Naive thymus-derived CD8-positive, alpha-beta T cell (primary cell): Measurements from ENCODE around the gene OR4X1. TPM values are rescaled to one million over a fixed set of nuclear protein-coding genes. Genes with fewer than 3 reads are reported as not detected.
"Not testable (repeated sequence)": the region's sequence is repeated elsewhere in the genome, so short reads cannot be mapped to it uniquely, and the experiment has no call there.

Experiments used
- ATAC-seq, 2 donors: fragments of 150-1000 bp; cut with Tn5 transposase in 1 of 2; sonication (Bioruptor Pico), chemical (Tn5 transposase) in 1 of 2; 1 replicate in 1 of 2; 2 replicates in 1 of 2; pipeline ENCODE4 v1.10.0; 2021; ENCODE audit warnings: mild to moderate bottlenecking in 2 of 2, moderate library complexity in 2 of 2
- POLR2A ChIA-PET: fragments of 350-600 bp; sonication (Branson Sonifier 250); formaldehyde crosslinking; loops from one replicate; lab custom pipeline; 2021; ENCODE audit warnings: antibody characterized with exemption; lab: Charles Lee
- DNase-seq, 10 donors: peaks; one replicate each; pipeline versions ENCODE4 v3.0.0 to v3.0.0-alpha.2; 2020 to 2022
- H3K27ac Mint-ChIP-seq, 10 donors: one replicate each; pipeline ENCODE4 v1.8.0; 2020 to 2022; ENCODE audit warnings: mild to moderate bottlenecking in 10 of 10, mixed read lengths in 10 of 10, moderate library complexity in 4 of 10, inconsistent platforms in 1 of 10
- H3K27me3 Mint-ChIP-seq, 5 donors: one replicate each; pipeline ENCODE4 v1.8.0; 2021 to 2022; ENCODE audit warnings: mixed read lengths in 5 of 5
- H3K36me3 Mint-ChIP-seq, 3 donors: one replicate each; pipeline ENCODE4 v1.8.0; 2020 to 2022; ENCODE audit warnings: mixed read lengths in 3 of 3, mild to moderate bottlenecking in 2 of 3, inconsistent platforms in 1 of 3
- H3K4me1 Mint-ChIP-seq, 4 donors: one replicate each; pipeline ENCODE4 v1.8.0; 2021 to 2022; ENCODE audit warnings: mixed read lengths in 4 of 4
- H3K4me3 Mint-ChIP-seq, 10 donors: one replicate each; pipeline ENCODE4 v1.8.0; 2020 to 2022; ENCODE audit warnings: mild to moderate bottlenecking in 10 of 10, mixed read lengths in 10 of 10, moderate library complexity in 6 of 10, inconsistent platforms in 1 of 10
- H3K9me3 Mint-ChIP-seq, 9 donors: one replicate each; pipeline ENCODE4 v1.8.0; 2020 to 2022; ENCODE audit warnings: mixed read lengths in 9 of 9, mild to moderate bottlenecking in 3 of 9, inconsistent platforms in 1 of 9, moderate library complexity in 1 of 9
- polyA plus RNA-seq, 3 donors: library from polyadenylated mRNA; unstranded; fragments of 300-500 nt; fragmentation: Illumina TruSeq; gene quantifications; one replicate each; pipeline ENCODE4 v1.2.3, GENCODE V29; 2021
- total RNA-seq, 8 experiments: library from RNA in 2 of 8; stranded (reverse) in 2 of 8; gene quantifications; one replicate each; pipeline ENCODE4 v1.2.3 and lab custom pipeline; 2021 to 2026

Gene OR4X1
- total and polyA plus RNA-seq, 5 experiments from 2014 or later, result not detected

DNA sequence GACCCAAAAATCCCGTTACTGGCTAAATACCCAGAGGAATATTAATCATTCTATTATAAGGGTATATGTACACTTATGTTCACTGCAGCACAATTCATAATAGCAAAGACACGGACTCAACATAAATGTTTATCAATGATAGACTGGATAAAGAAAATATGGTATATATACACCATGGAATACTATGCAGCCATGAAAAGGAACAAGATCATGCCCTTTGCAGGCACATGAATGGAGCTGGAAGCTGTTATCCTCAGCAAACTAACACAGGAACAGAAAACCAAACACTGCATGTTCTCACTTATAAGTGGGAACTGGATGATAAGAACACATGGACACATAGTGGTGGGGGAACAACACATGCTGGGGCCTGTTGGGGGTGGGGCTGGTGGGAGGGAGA lies 49.9 kb downstream of the OR4X1 start:
- H3K27ac Mint-ChIP-seq, H3K4me1 Mint-ChIP-seq, H3K4me3 Mint-ChIP-seq, H3K36me3 Mint-ChIP-seq, POLR2A ChIA-PET, DNase-seq, ATAC-seq: not testable (repeated sequence)
- H3K27me3 Mint-ChIP-seq, result peaks cover 0 to 20% (median 10%) of the 10 kb centered on the region in 5 donors
- H3K9me3 Mint-ChIP-seq, result peaks cover 0 to 20% (median 7%) of the 10 kb centered on the region in 9 donors

Other genes starting within 250 kb of the OR4X1 start
- not detected for gene OR4B1, start 47.1 kb upstream of the OR4X1 start, total RNA-seq
- not detected for gene OR4B1, start 47.1 kb upstream of the OR4X1 start, polyA plus RNA-seq
- not detected for gene OR4X2, start 18.8 kb upstream of the OR4X1 start, total RNA-seq
- gene OR4X2, start 18.8 kb upstream of the OR4X1 start, polyA plus RNA-seq, result not detected
- not detected for gene OR4S1, start 42.4 kb downstream of the OR4X1 start, total RNA-seq
- not detected for gene OR4S1, start 42.4 kb downstream of the OR4X1 start, polyA plus RNA-seq
- gene OR4C3, start 61.1 kb downstream of the OR4X1 start, total RNA-seq, result not detected
- not detected for gene OR4C3, start 61.1 kb downstream of the OR4X1 start, polyA plus RNA-seq
- gene OR4C5, start 102.6 kb downstream of the OR4X1 start, total RNA-seq, result not detected
- not detected for gene OR4C5, start 102.6 kb downstream of the OR4X1 start, polyA plus RNA-seq
- gene OR4A47, start 224.9 kb downstream of the OR4X1 start, total RNA-seq, result not detected
- not detected for gene OR4A47, start 224.9 kb downstream of the OR4X1 start, polyA plus RNA-seq